PFSK-1 (cell line): Measurements from ENCODE around the gene ESR1.

Source experiments
- FOXP2 ChIP-seq: optimal IDR thresholded peaks from 2 replicates; pipeline ENCODE3; 2011; ENCODE audit warnings: borderline replicate concordance, control low read depth, inconsistent platforms; ENCODE audit not compliant: insufficient read depth; ENCODE audit errors: extremely low read length, extremely low read depth
- POLR2AphosphoS5 ChIP-seq: IDR thresholded peaks from 2 replicates; pipeline ENCODE4 v1.6.1; 2012; ENCODE audit warnings: low read depth, mild to moderate bottlenecking, control low read depth, low read length, moderate library complexity
- REST ChIP-seq, 2 experiments: IDR thresholded peaks; 2 replicates each; pipeline versions ENCODE4 v1.6.1 to v1.8.0; 2011 to 2012; ENCODE audit warnings: low read depth in 2 of 2, low read length in 2 of 2, control low read depth in 1 of 2, inconsistent platforms in 1 of 2, mild to moderate bottlenecking in 1 of 2, moderate library complexity in 1 of 2; ENCODE audit not compliant: insufficient read depth in 1 of 2
- SIN3A ChIP-seq: IDR thresholded peaks from 2 replicates; pipeline ENCODE4 v1.6.1; 2012; ENCODE audit warnings: mild to moderate bottlenecking, low read length, moderate library complexity, borderline replicate concordance; ENCODE audit not compliant: insufficient read depth
- TAF1 ChIP-seq: IDR thresholded peaks from 2 replicates; pipeline ENCODE4 v1.6.1; 2012; ENCODE audit warnings: low read length, control low read depth, borderline replicate concordance; ENCODE audit not compliant: insufficient read depth

Gene ESR1

DNA sequence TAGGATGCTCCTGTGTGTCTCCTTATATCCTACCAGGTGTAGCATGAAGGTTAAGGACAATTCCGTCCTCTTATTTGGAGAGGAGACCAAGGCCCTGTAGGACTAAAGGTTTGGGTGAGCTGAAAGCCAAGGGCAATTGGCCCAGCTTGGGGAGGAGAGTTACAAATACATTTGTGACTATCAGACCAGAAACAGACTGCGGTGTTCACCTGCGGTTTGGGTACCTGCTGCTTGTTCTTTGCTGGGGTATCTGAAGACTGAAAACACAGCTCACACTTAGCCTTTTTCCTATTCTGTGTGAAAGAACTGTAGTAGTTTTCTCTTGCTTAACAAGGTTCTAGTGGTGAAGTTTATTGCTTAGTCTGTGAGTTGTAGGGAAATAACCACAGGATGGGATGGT is 55.0 kb downstream of the ESR1 start:
- no peak for TF ChIP-seq POLR2AphosphoS5
- TF ChIP-seq SIN3A: no peak
- TF ChIP-seq REST (IDR thresholded peaks at IDR 0.05; ENCODE audit: insufficient read depth in 1 of 2, low read depth in 2 of 2, low read length in 2 of 2): no peak
- TF ChIP-seq TAF1: no peak
- TF ChIP-seq FOXP2: no peak

GRCh38 chr6:151869345-151869744 is 61.9 kb downstream of the ESR1 start:
- TF ChIP-seq FOXP2 (no peak), REST (IDR thresholded peaks at IDR 0.05; ENCODE audit: insufficient read depth in 1 of 2, low read depth in 2 of 2, low read length in 2 of 2) (no peak)

DNA sequence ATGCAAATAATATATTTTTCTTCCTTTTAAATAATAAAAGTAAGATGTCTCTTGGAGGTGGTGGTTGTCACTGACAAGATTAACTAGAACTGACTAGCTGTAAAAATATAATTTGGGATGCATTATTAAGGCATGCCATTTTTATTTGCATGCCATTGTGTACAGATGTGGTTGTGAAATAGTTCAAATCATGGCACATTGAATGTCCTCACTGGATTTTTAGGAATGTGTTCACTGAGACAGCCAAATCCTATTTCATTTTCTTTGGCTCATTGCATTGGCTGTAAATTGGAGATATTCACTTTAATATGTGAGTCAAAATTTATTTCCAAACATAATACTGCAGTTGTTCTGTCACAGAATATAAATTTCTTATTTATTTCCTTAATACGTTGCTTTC is 62.3 kb downstream of the ESR1 start:
- TF ChIP-seq SIN3A (no peak), TAF1 (no peak)

GRCh38 chr6:151870375-151870774 is 62.9 kb downstream of the ESR1 start:
- TF ChIP-seq FOXP2 (no peak), POLR2AphosphoS5 (no peak), SIN3A (no peak), REST (IDR thresholded peaks at IDR 0.05; ENCODE audit: insufficient read depth in 1 of 2, low read depth in 2 of 2, low read length in 2 of 2) (no peak), TAF1 (no peak)

GRCh38 chr6:151875524-151875923 is 68.0 kb downstream of the ESR1 start:
- no peak for TF ChIP-seq TAF1
- no peak for TF ChIP-seq FOXP2
- no peak for TF ChIP-seq POLR2AphosphoS5
- TF ChIP-seq REST (IDR thresholded peaks at IDR 0.05; ENCODE audit: insufficient read depth in 1 of 2, low read depth in 2 of 2, low read length in 2 of 2): no peak
- no peak for TF ChIP-seq SIN3A

DNA sequence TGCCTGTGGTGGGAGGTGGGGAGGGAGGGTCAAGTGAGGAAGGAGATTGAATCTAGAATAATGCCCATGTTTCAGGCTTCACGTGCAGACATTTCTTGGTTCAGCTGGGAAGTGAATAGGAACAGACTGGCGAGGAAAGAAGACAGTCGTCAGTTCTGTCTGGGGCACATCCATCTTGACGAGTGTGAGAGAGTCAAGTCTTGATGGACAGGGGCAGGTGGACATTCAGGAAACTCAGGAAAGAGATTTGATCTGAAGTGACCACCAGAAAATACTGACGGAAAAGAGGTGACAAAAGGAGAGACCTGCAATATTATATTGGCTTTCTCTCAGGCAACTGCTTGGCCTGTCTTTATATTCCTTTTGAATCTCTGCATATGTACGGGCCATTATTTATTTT is 68.6 kb downstream of the ESR1 start:
- TF ChIP-seq TAF1 (no peak), FOXP2 (no peak), POLR2AphosphoS5 (no peak), REST (IDR thresholded peaks at IDR 0.05; ENCODE audit: insufficient read depth in 1 of 2, low read depth in 2 of 2, low read length in 2 of 2) (no peak), SIN3A (no peak)
